HG02798 (cell line): ENCODE data around the gene MGST2.

ENCODE experiments used
- ATAC-seq: cut with Tn5 transposase; IDR thresholded peaks from one replicate; pipeline ENCODE4 v1.9.1; 2021; ENCODE audit warnings: mild to moderate bottlenecking; ENCODE audit not compliant: unreplicated experiment, poor library complexity

The MGST2 gene

DNA sequence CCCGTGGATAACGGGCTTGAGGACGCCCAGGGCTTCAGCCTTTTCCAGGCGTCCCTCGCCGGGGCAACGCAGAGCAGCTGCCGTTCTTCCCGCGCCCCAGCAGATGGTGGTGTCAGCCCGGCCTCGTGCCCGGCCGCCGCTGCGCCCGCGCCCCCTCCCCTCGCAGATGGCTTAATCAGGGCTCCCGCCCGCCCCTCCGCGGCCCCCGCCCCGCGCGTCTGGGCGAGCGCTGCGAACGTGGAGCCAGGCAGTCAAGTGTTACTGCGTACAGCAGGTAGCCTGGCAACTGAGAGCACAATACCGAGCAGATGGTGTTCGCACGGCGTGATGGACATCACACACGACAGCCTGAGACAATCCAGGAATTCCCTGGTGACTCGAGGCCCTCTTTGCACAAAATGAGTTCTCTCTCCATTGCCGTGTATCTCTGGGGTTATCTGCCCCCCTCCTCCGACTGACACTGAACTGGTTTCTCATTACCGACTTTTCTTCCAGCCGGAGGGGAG, 69.3 kb downstream of the MGST2 start:
- no peak for ATAC-seq

DNA sequence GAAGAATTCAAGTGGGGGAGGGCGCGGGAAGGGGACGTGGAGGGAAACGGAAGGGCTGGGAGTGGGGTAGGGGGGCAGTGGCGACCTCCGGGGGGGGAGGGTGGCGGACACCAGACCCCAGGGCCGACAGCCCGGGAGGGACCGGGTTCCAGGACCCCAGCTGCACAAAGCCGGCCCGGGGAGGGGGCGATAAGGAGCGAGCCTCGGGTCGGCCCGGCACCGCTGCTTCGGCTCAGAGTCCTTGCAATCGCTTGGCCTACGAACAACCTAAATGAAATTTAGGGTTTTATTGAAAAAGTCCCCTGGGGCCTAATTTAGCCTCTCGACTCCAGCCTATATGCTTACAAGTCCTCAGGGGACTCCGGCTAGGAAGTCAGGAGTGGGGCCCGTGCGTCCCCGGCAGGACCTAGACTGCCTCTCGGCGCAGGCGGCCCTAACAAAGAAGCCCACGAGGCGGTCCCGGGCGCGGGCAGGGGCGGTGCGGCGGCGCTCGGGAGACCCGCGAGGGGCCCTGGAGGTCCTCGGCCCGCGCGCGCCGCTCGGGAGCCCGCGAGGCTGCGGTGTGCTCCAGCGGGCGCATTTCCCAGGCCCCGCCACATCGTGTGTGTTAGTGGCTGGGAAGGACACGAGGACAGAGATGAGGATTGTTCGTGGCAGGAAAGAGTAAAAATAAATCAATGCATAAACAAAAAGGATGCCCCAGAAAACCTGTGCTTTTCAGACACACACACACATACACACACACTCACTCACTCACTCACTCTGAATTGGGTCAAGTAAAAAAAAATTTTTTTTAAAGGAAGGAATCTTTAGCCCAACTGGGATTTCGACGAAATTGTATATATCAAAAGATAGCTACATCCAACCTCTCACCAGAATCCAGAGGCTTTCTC, 70.0 kb downstream of the MGST2 start:
- no peak for ATAC-seq

DNA sequence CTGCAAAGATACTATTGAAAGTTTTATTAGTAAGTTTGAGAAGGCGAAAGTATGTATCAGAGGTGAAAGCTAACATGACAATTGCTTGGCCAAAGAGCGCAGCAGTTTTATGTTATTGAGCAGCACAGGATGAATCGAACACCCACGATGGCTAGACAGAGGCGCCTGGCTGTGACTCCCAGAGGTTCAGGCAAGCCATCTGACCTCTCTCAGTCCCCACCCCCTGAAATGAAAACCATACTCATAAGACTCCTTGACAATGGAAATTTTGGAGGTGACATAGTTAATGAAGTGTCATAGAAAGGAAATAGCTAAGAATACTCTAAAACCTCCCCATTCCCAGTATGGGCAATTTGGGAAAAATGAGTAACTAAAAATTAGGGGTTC, 70.6 kb downstream of the MGST2 start:
- ATAC-seq = no peak

DNA sequence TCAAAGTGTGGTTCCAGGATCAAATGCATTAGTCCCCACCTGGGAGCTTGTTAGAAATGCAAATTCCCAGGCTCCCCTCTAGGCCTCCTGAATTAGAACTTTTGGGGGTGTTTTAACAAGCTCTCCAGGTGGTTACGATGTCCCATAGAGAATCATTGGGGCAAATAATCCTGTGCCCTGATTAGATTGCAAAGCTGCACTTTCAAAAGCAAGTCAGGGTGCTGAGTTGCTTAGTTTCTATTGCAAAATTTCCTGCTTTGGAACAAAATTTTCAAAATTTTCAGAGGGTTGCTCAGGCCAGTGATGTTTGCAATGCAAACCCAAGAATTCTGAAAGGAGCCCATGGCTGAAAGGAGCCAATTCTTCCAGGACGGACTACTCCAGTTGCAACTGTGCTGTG, 71.0 kb downstream of the MGST2 start:
- no peak for ATAC-seq

DNA sequence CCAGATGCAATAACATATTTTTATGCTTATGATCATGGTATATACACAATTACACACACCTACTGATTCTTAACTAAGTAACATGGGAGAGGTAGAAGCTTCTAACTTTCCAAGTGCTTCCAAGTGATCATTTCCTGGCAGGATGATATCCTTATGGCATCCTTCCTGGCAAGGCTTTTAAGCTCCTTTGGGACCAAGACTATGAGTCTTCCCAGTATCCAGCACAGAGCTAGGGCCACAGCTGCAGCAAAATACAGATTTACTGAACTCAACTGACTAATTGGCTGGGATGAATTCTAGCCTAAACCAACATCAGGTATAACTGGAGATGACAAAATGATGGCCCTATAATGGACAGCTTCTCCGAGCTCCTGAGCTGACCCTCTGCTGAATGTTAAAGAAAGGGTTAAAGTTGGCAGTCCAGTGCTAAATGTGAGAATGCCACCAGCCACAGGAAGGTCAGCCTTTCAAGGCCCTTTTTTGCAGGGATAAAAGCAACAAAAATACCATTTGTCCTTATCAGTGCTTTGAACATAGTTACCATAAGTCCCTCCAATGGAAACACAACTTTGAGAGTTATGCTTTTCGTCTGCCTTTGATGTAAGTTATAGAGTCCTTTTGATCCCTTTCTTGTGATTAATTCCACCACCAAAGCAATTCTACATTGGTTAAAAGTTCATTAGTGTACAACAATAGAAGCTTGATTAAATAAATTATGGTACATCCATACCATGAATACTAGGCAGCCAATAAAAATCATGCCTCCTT, 73.4 kb downstream of the MGST2 start:
- no peak for ATAC-seq

DNA sequence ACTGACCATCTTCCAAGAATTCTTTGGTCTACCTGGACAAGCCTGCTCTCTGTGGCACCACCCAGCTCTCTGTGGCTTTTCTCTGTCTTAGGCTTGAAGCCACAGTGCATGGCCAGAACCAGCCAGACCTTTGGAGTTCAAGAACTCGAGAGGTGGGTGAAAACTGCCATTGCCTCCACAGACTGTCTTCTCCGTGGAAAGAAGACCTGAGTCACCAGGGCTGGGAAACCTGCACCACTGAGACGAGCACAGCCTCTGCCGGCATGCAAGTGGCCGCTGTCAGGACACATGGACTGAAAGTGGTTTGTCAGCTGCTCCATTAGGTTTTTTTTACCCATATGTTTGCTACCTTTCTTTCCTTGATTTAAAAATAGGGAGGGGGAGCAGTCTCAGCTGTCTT, 74.5 kb downstream of the MGST2 start:
- ATAC-seq = no peak

DNA sequence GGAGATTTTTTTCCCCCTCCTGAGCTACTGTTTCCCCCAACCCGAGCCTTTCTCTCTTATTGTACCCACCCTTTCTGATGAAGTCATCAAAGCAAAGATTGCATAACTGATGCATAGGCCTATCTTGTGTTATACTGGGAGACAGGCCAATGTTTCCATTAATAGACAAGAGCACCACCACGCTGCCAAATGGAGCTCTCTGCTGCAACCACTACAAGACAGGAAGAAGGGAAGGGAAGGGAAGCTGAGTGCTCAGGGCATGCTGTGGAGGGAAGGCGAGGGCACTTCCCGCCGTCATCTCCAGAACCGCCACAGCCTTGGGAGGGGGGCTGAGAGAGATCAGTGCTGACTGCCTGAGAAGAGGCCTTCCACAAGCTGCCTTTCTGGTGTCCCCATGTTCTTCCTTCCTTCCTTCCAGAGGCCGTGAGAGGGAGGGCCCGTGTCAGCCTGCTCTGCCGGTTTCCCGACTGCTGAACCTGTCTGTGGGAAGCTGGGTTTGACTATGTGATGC, 75.0 kb downstream of the MGST2 start:
- ATAC-seq = no peak

DNA sequence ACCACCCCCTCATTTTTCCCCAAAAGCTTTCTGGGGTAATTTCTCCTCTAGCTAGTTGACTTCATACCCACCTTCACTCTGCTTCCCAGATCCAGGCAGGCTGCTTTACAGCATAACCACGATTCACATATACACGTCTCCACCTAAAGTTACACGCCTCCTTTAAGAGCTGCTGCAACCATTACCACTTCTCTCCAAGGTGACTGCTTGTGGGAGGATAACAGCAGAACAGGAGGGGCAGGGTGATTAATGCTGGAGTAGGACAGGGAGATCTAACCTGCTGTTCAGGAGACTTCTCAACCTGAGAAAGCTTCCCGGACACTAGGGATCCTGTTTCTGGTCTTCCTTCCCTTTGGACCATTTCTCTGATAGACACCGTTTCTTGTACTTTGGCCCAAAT, 77.4 kb downstream of the MGST2 start:
- ATAC-seq = no peak

DNA sequence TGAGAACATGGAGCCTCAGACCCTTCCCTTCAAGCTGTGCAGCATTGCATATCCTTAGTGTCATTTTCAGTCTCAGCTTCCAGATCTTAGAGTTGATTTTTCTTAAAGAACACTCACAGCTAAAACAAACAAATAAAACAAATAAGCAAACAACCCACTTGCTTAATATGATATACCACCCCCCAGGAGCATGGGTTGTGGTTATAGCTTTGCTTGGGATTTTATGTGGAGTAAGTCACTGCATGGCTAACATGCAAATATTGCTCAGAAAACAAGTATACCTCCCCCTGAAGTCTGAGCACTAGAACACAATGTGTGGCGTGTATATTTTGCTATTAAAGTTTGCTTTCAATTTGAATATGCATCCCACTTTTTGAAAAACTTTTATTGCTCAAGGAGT, 78.6 kb downstream of the MGST2 start:
- ATAC-seq = no peak

DNA sequence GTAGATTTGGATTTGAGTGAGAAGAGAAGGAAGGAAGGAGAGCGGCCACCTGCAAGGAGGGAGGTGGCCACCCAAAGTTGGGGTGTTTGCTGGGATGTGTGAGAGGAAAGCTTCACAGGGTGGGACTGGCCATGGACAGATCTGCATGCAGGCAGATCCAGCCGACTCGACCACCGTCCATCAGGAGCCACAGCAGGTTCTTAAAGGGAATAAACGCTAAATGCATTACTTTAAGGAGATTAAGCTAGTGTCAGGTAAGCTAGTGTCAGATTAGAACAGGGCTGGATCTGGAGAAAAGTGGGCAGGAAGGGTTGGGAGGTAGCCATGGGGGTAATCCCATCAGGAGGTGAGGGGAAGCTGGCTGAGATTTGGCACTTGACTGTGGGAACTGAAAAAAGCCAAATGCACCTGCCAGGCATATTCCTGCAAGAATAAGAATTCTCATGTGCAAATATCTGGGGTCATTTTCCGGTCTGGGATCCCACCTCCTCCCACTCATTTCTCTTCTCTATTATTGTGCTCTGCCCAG, 79.6 kb downstream of the MGST2 start:
- ATAC-seq = no peak

DNA sequence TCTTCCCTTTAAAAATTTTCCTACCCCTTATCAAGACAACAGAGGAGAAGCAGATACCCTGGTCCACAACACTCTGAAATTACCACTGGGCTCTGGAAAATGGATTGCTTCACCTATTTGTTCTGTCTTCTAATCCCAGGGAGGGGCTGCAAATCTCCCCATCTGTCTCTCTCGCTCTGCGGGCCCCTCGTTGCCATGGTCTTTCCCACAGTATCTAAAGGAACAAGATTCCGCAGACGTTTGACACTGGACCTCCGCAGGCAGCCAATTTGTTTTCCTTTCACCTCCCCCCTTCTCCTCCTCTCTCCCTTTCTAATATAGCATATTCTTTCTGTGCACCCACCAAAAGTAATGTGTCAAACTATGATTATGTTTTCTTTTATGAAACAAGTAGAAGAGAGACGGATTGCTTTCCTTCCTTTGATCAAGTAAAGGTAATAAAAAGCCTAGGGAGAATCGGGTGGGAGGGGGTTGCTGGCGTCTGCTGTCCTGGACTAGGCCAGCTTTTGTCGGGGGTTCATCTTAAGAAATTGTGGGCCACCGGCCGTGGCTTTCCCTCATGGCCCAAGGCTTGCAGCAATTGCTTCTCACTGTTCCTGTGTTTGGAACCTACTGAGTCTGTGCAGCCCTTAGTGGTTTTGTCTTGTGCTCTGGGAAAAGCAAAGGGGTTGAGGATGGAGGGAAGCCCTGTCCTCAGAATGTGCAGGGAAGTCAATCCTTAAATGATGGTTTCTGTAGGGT, 81.0 kb downstream of the MGST2 start:
- ATAC-seq = no peak

DNA sequence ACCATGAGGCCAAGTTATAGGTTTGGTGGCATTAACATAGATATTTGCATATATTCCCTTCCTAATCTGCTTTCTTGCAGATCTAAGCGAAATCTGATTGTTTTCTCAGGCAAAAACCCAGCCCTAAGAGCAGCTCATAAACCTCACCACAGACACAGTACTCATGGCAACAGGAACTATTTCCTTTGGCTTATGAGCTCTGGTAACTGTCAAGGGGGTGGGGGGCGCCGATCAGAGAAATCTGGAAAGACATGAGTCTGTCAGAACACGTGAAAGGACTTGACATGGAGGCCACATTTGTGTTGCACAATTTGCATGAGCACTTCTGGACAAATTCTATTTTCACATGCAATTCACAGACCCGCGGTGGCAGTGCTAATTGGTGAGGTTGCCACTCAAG, 83.7 kb downstream of the MGST2 start:
- ATAC-seq = no peak

DNA sequence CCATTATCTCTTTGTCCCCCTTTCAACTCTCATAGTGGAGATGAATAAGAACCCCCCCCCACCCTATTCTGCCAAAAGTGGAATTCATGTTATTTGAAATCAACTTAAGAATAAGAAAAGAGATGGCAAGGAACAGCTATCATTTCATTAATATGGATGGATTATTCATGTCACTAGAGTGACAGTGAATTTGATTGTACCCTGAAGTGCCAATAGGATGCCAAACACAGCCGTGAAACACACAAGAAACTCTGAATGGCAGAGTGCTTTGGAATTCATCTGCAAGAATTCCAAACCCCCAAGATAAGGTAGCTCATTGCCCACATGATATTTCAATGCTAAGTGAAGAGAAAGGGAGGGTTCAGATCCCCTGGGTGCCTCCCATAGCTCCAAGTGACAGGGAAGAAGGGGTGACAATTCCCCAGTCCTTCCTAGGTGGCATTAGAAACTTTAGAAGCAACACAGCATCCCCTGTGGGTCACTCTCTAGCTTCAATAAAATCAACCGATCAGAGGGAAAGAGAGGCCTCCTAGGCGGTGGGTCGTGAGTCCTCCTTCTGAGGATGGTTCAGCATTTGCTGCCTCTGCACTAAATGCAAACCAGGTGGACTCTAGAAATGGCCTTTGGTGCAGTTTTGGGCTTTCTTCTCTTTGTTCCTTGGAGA, 84.3 kb downstream of the MGST2 start:
- ATAC-seq = no peak

DNA sequence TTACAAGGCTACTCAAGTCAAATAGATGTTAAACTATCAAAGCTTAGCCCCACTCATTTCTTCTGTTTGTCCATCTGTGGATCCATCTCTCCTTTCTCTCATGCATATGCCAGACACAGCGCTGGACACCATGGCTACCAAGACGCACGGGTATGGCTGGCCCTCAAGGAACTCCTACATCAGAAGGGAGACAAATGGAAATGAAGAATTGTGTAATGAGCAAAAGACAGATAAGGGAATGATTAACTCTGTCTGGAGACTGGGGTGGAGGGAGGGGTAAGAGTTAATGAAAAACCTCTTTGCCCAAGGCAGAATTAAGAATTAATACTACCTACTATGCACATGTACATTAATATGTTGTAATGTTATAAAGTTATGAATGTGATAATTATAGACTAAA, 88.1 kb downstream of the MGST2 start:
- ATAC-seq = no peak
